ENCODE measurements around the gene FRMD4B.
"Not testable (repeated sequence)": the region's sequence is repeated elsewhere in the genome, so short reads cannot be mapped to it uniquely, and the experiment has no call there.

FRMD4B gene

GRCh38 chr3:69276884-69277283 is 109.0 kb downstream of the FRMD4B start:
- DNase-seq, result no peak

DNA sequence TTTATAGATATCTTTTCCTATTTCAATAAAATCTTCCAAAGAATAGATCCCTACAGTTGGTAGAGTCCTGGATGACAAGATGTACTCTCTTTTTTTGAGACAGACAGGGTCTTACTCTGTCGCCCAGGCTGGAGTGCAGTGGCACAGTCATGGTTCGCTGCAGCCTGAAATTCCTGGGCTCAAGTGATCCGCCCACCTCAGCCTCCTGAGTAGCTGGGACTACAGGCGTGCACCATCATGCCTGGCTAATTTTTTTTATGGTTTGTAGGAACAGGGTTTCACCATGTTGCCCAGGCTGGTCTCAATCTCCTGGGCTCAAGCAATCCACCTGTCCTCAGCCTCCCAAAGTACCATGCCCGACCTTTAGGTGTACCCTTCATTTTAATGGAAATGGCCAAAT is 109.7 kb downstream of the FRMD4B start:
- not testable (repeated sequence) for DNase-seq

- DNase-seq, result no peak
These were observed 112.0 kb downstream of the FRMD4B start for GRCh38 chr3:69273896-69274295.

- no peak for DNase-seq
These were observed 113.3 kb downstream of the FRMD4B start for GRCh38 chr3:69272556-69272955.

DNA sequence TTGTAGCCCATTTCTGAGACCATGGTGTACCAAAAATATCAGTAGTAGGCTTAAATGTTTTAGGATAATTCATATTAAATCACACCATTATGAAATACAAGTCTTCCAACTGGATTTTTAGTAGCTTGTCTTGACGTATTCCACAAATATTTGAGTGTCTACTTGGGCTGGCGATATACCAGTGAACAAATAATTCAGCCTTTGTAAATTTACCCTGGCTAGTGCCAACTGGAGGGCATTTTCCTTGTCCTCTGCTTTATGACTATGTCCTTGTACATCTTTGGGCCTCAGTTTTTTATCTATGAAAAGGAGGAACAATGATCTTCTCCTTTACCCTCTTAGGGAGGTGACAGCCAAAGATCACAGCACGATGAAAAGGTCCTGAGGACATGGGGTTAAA is 114.8 kb downstream of the FRMD4B start:
- no peak for DNase-seq

- DNase-seq, result no peak
These were observed 119.3 kb downstream of the FRMD4B start for GRCh38 chr3:69266585-69266984.

DNA sequence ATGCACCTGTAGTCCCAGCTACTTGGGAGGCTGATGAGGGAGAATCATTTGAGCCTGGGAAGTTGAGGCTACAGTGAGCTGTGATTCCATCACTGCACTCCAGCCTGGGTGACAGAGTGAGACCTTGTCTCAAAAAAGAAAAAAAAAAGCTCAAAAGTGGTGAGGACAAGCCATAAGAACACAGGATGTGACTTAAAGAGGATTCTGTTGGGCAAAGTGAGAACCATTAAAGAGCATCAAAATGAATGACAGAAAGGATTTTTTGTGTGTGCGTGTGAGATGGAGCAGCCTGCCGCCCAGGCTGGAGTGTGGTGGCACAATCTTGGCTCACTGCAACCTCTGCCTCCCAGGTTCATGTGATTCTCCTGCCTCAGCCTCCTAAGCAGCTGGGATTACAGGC is 119.8 kb downstream of the FRMD4B start:
- DNase-seq, result not testable (repeated sequence)

DNA sequence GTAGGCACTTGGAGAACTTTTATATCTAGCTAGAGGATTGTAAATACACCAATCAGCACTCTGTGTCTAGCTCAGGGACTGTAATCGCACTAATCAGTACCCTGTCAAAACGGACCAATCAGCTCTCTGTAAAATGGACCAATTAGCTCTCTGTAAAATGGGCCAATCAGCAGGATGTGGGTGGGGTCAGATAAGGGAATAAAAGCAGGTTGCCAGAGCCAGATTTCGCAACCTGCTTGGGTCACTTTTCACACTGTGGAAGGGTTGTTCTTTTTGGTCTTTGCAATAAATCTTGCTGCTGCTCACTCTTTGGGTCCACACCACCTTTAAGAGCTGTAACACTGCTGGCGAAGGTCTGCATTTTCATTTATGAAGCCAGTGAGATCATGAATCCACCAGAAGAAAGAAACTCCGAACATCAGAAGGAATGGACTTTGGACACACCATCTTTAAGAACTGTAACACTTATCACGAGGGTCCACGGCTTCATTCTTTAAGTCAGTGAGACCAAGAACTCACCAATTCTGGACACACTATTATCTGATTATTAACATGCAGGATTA is 125.0 kb downstream of the FRMD4B start:
- DNase-seq, result not testable (repeated sequence)

DNA sequence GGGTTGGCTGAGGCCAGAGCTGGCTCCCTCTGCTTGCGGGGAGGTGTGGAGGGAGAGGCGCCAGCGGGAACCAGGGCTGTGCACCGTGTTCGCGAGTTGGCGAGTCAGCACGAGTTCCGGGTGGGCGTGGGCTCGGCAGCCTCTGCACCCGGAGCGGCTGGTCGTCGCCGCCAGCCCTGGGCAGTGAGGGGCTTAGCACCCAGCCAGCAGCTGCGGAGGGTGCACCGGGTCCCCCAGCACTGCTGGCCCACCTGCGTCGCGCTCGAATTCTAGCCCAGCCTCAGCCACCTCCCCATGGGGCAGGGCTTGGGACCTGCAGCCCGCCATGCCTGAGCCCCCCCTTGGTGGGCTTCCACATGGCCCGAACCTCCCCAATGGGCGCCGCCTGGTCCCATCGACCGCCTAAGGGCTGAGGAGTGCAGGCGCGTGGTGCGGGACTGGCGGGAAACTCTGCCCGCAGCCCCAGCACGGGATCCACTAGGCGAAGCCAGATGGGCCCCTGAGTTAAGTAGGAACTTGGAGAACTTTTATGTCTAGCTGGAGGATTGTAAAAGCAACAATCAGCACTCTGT is 125.6 kb downstream of the FRMD4B start:
- no peak for DNase-seq

GRCh38 chr3:69259125-69259524 is 126.8 kb downstream of the FRMD4B start:
- no peak for DNase-seq

- peak; percentile 14 for DNase-seq
These were observed 130.0 kb downstream of the FRMD4B start for GRCh38 chr3:69255928-69256327.

- DNase-seq, result no peak
These were observed 131.5 kb downstream of the FRMD4B start for GRCh38 chr3:69254351-69254750.

DNA sequence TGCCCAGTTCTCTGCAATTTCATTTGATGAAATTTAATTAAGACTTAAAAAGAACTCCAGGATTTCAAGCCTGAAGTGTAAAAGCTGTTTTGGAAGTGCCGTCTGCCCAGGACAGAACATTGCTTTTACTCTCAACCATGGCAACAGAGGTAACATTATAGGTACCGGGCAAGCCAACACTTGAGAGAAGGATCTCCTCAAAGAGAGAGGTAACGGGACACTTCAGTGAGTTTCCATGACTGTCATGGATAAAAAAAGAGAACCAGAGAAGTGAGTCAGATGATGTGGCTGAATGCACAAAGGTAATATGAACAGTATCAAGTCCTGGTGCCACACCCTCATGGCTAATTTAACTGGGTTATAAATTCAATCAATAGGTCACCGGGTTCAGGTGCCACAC is 133.3 kb downstream of the FRMD4B start:
- peak; percentile 25 for DNase-seq

DNA sequence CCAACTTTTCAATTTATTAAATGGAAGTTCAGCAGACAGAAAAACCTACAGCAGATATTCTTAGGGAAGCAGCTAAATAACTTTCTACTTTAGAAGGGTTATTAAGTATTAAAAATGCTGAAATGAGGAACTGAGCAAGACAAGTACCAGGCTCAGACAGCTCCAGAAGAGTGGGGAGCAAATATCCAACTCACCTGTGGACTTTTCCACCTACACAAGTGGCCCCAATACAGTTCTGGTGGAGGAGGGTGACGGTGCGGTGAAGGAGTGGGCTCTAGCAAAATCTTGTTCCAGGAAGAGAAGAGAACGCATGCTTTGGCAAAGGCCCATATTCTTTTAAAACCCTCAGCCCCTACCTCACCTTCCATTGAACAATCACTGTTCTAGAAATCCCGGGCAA is 133.7 kb downstream of the FRMD4B start:
- DNase-seq, result no peak

- no peak for DNase-seq
These were observed 134.6 kb downstream of the FRMD4B start for GRCh38 chr3:69251078-69251805.

DNA sequence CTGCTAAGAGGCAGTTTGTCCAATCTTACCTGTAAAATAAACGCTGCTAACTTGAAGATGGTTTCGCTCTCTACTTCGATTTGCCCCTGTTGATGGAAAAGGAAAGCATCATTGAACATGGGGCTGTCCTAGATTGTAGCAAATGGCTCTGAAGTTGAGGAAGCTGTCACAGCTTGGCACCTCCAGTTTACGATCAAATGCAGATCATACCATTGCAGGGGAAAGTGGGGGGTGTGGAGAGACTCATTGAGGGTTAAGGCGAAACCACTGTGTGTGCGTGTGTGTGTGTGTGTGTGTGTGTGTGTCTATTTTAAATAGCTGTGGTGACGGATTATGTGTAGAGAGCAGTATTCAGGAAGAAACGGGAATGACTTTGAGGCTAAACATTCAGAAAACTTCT is 135.9 kb downstream of the FRMD4B start:
- no peak for DNase-seq

GRCh38 chr3:69249001-69249400 is 136.9 kb downstream of the FRMD4B start:
- no peak for DNase-seq

- no peak for DNase-seq
These were observed 137.5 kb downstream of the FRMD4B start for GRCh38 chr3:69248436-69248835.

DNA sequence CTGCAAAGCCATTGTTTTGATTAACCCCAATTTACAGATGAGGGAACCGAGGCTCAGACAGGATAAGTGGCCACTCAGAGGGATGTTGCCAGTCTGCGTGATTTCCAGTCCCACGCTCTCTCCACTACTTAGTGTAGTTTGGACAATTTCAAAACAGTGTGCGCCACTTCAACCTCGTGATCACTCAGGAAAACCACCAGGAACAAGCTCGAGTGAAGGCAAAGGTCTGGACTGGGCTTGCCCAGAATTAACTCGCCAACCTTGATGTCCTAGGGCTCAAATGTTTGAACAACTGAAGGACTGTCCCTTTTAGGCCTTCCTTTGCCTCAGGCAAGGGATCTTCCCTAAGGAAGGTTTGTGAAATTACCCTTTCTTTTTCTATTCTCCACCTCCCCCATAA is 139.3 kb downstream of the FRMD4B start:
- no peak for DNase-seq

DNA sequence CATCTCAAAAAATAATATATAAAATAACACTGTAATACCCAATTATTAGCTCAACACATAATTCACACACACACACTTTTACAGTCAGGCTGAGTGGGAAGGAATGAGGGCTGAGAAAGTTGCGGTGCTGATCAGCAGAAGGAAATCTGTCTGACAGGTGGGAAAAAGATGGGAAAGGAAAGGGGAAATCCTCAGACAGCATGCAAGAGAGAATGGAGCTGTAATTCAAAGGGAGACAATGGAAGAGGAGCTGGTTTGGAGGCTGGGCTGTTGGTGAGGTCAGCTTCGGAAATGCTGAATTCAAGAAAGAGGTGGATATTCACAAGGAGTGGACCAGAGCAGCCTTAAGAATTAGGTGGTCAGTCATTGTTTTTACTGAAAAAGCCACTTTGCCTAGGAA is 141.8 kb downstream of the FRMD4B start:
- DNase-seq, result no peak

- DNase-seq, result no peak
These were observed 144.1 kb downstream of the FRMD4B start for GRCh38 chr3:69241769-69242168.

DNA sequence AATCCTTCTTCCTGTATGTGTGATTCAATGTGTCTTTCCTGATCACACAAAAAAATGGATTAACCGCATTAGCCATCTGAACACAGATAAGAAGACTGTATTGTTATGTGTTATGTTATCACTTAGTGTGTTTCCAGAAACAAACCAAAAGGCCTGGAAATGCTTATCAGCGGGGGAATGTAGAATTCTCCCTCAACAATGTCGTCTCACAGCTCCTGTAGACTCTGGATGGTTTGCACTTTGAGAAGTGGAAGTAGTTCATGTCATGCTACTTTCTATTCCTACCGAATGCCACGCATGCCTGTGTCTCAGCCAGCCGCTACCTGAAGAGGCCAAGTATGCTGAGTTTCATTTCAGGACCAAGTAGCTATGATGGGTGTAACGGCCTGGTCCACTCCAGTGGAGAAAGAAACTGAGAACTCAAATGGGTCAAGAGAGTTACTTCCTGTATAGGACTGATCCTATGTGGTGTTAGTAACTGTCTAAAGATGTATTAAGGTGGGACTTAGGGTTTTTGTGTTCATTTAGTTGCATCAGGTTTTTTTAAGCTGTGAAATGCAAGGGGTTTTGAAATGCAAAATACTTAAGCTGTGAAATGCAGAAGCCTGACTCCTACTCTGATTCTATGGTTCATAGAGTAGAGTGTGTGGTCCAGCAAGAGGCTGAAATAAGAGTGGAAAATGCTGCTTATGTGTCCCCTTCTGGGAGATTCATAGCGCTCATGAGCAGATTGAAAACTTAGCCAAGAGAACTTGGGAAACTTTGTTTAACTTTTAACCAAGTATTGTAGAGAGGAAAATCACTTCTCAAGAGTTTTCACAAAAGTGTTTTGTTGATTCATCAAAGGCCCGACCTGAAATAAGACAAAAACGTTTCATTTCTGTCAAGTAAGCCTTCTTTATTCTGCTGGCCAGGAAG is 145.0 kb downstream of the FRMD4B start:
- DNase-seq, result no peak

DNA sequence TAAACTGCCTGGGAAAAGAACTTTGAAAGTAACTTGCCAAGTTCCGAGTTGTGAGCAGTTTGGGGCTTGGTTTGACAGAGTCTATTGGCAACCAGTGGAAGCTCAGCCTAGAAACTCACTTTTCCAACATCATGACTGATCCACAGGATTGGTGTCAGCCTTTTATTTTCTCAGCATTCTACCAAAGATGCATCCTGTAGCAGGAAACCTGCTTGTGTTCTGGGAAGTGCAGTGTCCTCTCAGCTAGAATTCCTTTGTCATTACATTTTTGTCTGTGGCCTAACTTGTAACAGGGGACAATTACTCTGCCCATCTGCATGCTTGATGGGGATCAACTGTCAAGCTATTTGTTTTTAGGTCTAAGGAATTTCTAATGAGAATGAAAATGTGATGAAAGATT is 146.8 kb downstream of the FRMD4B start:
- no peak for DNase-seq

Data from NCI-H2029 (cell line).